Karpas-422 (cell line): ENCODE measurements around the gene CNST. TPM values are rescaled to one million over a fixed set of nuclear protein-coding genes. Genes with fewer than 3 reads are reported as not detected.

ENCODE experiments used
- DNase-seq: peaks from one replicate; pipeline ENCODE4 v3.0.0-alpha.2; 2015
- H2AFZ ChIP-seq: fragments of 200-600 bp; sonication (generic); 2 replicates; pipeline ENCODE4 v1.6.1; 2014; ENCODE audit warnings: antibody characterized with exemption, low read length, mixed read lengths
- H3K27ac ChIP-seq: fragments of 200-600 bp; sonication (generic); 2 replicates; pipeline ENCODE4 v1.5.1; 2014; ENCODE audit warnings: mild to moderate bottlenecking, low read length, moderate library complexity
- H3K27me3 ChIP-seq: fragments of 200-600 bp; sonication (generic); 2 replicates; pipeline ENCODE4 v1.6.1; 2014; ENCODE audit warnings: low read length, mixed read lengths
- H3K36me3 ChIP-seq: fragments of 200-600 bp; sonication (generic); 2 replicates; pipeline ENCODE4 v1.6.1; 2014; ENCODE audit warnings: low read length, mixed read lengths; ENCODE audit not compliant: insufficient read depth
- H3K4me1 ChIP-seq: fragments of 200-600 bp; sonication (generic); 2 replicates; pipeline ENCODE4 v1.6.1; 2014; ENCODE audit warnings: mild to moderate bottlenecking, low read length, mixed read lengths
- H3K4me2 ChIP-seq: fragments of 200-600 bp; sonication (generic); 2 replicates; pipeline ENCODE4 v1.6.1; 2014; ENCODE audit warnings: low read length, low read depth, mild to moderate bottlenecking; ENCODE audit not compliant: poor library complexity, severe bottlenecking
- H3K4me3 ChIP-seq: fragments of 200-600 bp; sonication (generic); 2 replicates; pipeline ENCODE4 v1.5.1; 2014; ENCODE audit warnings: mild to moderate bottlenecking, antibody characterized with exemption, low read length, mixed read lengths
- H3K79me2 ChIP-seq: fragments of 200-600 bp; sonication (generic); 2 replicates; pipeline ENCODE4 v1.6.1; 2014; ENCODE audit warnings: mild to moderate bottlenecking, low read length, mixed read lengths
- H3K9ac ChIP-seq: fragments of 200-600 bp; sonication (generic); 2 replicates; pipeline ENCODE4 v1.6.0; 2014; ENCODE audit warnings: low read length
- H3K9me2 ChIP-seq: fragments of 200-600 bp; sonication (generic), shearing (Covaris generic); replicated peaks from 2 replicates; pipeline ENCODE4 v1.6.0; 2014; ENCODE audit warnings: mild to moderate bottlenecking, low read length, moderate library complexity; ENCODE audit not compliant: insufficient read depth
- H3K9me3 ChIP-seq: fragments of 300-700, 200-600 bp; sonication (generic); 2 replicates; pipeline ENCODE4 v1.6.1; 2014; ENCODE audit warnings: low read length, mixed read lengths
- H4K20me1 ChIP-seq: fragments of 200-600 bp; sonication (generic); 2 replicates; pipeline ENCODE4 v1.6.1; 2014; ENCODE audit warnings: mild to moderate bottlenecking, antibody characterized with exemption, low read length, low read depth; ENCODE audit not compliant: insufficient read depth
- total RNA-seq: library from RNA; depleted of rRNA; stranded (reverse); fragments of >200 nt; shearing (Covaris generic); gene quantifications from 2 replicates; pipeline ENCODE4 v1.2.3, GENCODE V29; 2014; ENCODE audit warnings: low replicate concordance

The CNST gene
- total RNA-seq, 1 experiment from 2014 or later, result 29.7 TPM

- Histone ChIP-seq H3K79me2 (peaks cover 87% of the 10 kb centered on the region), H3K4me3 (no peak overlapping the region), H3K4me1 (no peaks in the 10 kb centered on the region), H3K9me3 (no peaks in the 10 kb centered on the region; the same call in 1 of the 2 replicates), H3K9me2 (no peaks in the 10 kb centered on the region), H3K27me3 (no peaks in the 10 kb centered on the region), H3K27ac (no peak overlapping the region), H3K4me2 (no peak overlapping the region), H3K9ac (no peak overlapping the region), H3K36me3 (peaks cover 32% of the 10 kb centered on the region), H4K20me1 (no peaks in the 10 kb centered on the region), H2AFZ (no peak overlapping the region)
- no peak for DNase-seq
Observed at GRCh38 chr1:246591504-246591903, 25.2 kb downstream of the CNST start.

- H3K27ac ChIP-seq, result no peak overlapping the region
- no peak overlapping the region for H3K4me2 ChIP-seq
- no peaks in the 10 kb centered on the region for H3K9me2 ChIP-seq
- peaks cover 32% of the 10 kb centered on the region for H3K36me3 ChIP-seq
- no peak overlapping the region for H3K9ac ChIP-seq
- H3K4me1 ChIP-seq, result peaks cover 2% of the 10 kb centered on the region
- H3K4me3 ChIP-seq, result no peak overlapping the region
- no peaks in the 10 kb centered on the region for H4K20me1 ChIP-seq
- H3K27me3 ChIP-seq, result no peaks in the 10 kb centered on the region
- no peak for DNase-seq
- H3K9me3 ChIP-seq, result no peaks in the 10 kb centered on the region; the same call in 1 of the 2 replicates
- no peak overlapping the region for H2AFZ ChIP-seq
- peaks cover 87% of the 10 kb centered on the region for H3K79me2 ChIP-seq
Observed at GRCh38 chr1:246591958-246592357, 25.7 kb downstream of the CNST start.

DNA sequence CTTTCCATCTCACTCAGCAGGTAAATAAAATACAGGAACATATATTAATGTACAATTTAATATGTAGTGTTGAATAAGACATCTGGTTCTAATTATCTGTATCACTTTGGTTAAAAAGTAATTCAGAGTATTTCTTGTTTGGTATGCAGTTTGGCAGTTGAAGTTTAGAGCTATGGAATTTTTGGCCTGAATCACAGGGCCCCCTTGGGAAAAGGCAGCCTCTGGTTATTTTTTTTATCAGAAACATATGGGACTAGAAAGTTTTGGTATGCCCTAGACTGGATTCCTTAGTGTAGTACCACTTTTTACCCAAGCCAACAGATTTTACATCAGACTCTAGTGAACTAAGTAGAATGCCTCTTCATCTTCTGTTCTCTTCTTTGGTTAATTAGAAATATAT is 26.4 kb downstream of the CNST start:
- no peak overlapping the region for H3K27ac ChIP-seq
- H3K4me3 ChIP-seq, result no peak overlapping the region
- H3K4me2 ChIP-seq, result no peak overlapping the region
- H3K9ac ChIP-seq, result no peak overlapping the region
- H2AFZ ChIP-seq, result no peak overlapping the region
- H3K9me2 ChIP-seq, result no peaks in the 10 kb centered on the region
- H3K4me1 ChIP-seq, result peaks cover 9% of the 10 kb centered on the region
- peaks cover 87% of the 10 kb centered on the region for H3K79me2 ChIP-seq
- peaks cover 25% of the 10 kb centered on the region for H3K36me3 ChIP-seq
- DNase-seq, result no peak
- H4K20me1 ChIP-seq, result no peaks in the 10 kb centered on the region
- H3K27me3 ChIP-seq, result no peaks in the 10 kb centered on the region
- H3K9me3 ChIP-seq, result no peaks in the 10 kb centered on the region; the same call in 1 of the 2 replicates

DNA sequence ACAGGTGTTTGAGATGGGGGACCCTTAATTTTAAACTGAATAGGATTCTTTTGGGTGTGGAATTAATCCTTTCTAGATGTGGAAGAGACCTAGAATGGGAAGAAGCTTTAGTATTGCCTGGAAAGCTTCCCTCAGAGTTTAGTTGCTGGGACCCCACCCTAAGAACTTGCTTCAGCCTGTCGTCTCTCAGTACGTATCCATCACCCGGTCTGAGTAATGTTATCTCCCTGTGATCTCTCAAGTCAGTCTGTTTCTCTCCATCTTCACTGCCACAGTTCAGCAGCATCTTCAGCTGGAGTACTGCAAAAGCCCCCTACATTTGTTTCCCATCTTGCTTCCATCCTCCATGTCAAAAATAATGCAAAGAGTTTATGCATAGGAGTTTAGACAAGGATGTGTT is 28.9 kb downstream of the CNST start:
- Histone ChIP-seq H2AFZ (no peak overlapping the region), H3K9me2 (no peaks in the 10 kb centered on the region), H3K4me1 (peaks cover 23% of the 10 kb centered on the region), H3K4me3 (no peak overlapping the region), H3K4me2 (no peak overlapping the region), H3K36me3 (peaks cover 20% of the 10 kb centered on the region), H3K79me2 (peaks cover 95% of the 10 kb centered on the region), H4K20me1 (no peaks in the 10 kb centered on the region), H3K9ac (no peak overlapping the region), H3K27me3 (no peaks in the 10 kb centered on the region), H3K27ac (no peak overlapping the region), H3K9me3 (no peaks in the 10 kb centered on the region)
- no peak for DNase-seq

DNA sequence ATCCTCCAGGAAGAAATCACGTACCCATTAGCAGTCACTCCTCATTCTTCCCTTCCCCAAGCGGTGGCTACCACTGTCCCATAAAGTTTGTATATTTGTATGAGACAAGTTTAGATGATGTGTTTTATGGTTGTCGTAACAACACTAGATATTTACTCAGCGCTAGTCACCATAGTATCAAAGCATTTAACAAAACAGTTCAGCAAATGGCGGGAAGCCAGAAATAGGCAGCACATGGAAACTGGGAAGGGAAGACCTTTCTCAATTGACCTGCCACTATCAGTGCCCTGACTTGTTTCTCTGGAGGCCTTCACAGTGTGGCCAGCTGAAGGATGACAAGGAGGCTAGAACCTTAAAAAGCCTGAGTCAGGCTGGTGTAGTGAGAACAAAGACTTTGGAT is 31.1 kb downstream of the CNST start:
- Histone ChIP-seq H3K9me2 (no peaks in the 10 kb centered on the region), H3K9ac (no peak overlapping the region), H3K36me3 (peaks cover 12% of the 10 kb centered on the region), H4K20me1 (no peaks in the 10 kb centered on the region), H3K4me3 (no peak overlapping the region), H3K4me2 (no peak overlapping the region), H3K27ac (no peak overlapping the region), H2AFZ (no peak overlapping the region), H3K79me2 (peaks cover 94% of the 10 kb centered on the region), H3K27me3 (no peaks in the 10 kb centered on the region), H3K9me3 (no peaks in the 10 kb centered on the region), H3K4me1 (peaks cover 23% of the 10 kb centered on the region)
- DNase-seq, result no peak

DNA sequence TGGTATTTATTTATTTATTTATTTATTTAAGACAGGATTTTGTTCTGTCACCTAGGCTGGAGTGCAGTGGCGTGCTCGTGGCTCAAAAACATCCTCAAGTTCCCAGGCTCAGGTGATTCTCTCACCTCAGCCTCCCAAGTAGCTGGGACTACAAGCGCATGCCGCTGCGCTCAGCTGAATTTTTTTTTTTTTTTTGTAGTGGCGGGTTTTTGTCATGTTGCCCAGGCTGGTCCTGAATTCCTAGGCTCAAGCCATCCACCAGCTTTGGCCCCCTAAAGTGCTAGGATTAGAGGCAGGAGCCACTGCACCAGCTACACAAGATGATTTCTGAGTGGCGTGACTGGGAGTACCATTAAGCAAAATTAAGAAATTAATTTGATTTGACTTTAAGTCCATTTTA is 31.7 kb downstream of the CNST start:
- Histone ChIP-seq H3K27ac (peak overlapping the region; percentile 48), H3K9ac (no peak overlapping the region), H4K20me1 (no peaks in the 10 kb centered on the region), H3K9me3 (no peaks in the 10 kb centered on the region), H2AFZ (no peak overlapping the region), H3K9me2 (no peaks in the 10 kb centered on the region), H3K4me1 (peaks cover 23% of the 10 kb centered on the region), H3K79me2 (peaks cover 94% of the 10 kb centered on the region), H3K4me2 (peak overlapping the region; percentile 9), H3K4me3 (no peak overlapping the region), H3K36me3 (peaks cover 12% of the 10 kb centered on the region), H3K27me3 (no peaks in the 10 kb centered on the region)
- DNase-seq, result no peak

DNA sequence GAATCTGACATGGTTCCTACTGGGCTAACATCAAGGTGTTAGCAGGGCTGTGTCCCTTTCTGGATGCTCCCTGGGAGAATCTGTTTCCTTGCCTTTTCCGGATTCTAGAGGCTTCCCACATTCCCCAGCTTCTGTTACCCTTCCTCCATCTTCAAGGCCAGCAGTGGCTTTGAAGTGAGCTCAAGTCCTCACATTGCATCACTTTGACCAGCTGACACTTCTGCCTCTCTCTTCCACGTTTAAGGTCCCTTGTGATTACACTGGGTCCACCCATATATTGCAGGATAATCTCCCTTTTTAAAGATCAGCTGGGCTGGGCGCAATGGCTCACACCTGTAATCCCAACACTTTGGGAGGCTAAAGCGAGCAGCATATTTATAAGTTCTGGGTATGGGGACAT is 33.1 kb downstream of the CNST start:
- no peak overlapping the region for H3K4me3 ChIP-seq
- H3K9me2 ChIP-seq, result no peaks in the 10 kb centered on the region
- no peaks in the 10 kb centered on the region for H4K20me1 ChIP-seq
- no peaks in the 10 kb centered on the region for H3K9me3 ChIP-seq
- H3K27ac ChIP-seq, result peak overlapping the region; percentile 48; the same call in 1 of the 2 replicates
- peaks cover 12% of the 10 kb centered on the region for H3K36me3 ChIP-seq
- no peak overlapping the region for H3K9ac ChIP-seq
- no peak overlapping the region for H3K4me2 ChIP-seq
- no peak overlapping the region for H2AFZ ChIP-seq
- H3K79me2 ChIP-seq, result peaks cover 98% of the 10 kb centered on the region
- DNase-seq, result no peak
- H3K4me1 ChIP-seq, result peaks cover 23% of the 10 kb centered on the region
- no peaks in the 10 kb centered on the region for H3K27me3 ChIP-seq

DNA sequence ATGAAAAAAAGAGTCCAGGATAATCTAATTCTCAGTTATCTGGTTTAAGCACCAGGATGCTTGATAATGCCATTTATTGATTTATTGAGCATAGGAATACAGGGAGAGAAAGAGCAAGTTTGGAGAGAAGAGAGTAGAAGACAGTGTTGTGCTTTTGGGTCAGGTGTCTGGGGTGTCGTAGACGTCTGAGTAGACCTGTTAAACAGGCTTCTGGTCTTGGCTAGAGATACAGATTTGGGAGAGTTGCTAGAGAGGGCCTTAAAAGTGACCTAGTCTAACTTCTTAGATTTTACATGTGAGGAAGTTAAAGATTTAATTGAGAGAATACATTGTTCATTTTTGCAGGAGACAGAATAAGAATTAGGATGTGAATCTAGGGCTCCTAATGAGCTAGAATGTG is 34.3 kb downstream of the CNST start:
- H3K4me3 ChIP-seq, result no peak overlapping the region
- peaks cover 23% of the 10 kb centered on the region for H3K4me1 ChIP-seq
- H4K20me1 ChIP-seq, result no peaks in the 10 kb centered on the region
- no peaks in the 10 kb centered on the region for H3K9me2 ChIP-seq
- peaks cover 96% of the 10 kb centered on the region for H3K79me2 ChIP-seq
- peaks cover 4% of the 10 kb centered on the region for H3K36me3 ChIP-seq
- no peaks in the 10 kb centered on the region for H3K27me3 ChIP-seq
- no peak for DNase-seq
- no peak overlapping the region for H3K9ac ChIP-seq
- H2AFZ ChIP-seq, result no peak overlapping the region
- no peaks in the 10 kb centered on the region for H3K9me3 ChIP-seq
- no peak overlapping the region for H3K4me2 ChIP-seq
- H3K27ac ChIP-seq, result no peak overlapping the region

DNA sequence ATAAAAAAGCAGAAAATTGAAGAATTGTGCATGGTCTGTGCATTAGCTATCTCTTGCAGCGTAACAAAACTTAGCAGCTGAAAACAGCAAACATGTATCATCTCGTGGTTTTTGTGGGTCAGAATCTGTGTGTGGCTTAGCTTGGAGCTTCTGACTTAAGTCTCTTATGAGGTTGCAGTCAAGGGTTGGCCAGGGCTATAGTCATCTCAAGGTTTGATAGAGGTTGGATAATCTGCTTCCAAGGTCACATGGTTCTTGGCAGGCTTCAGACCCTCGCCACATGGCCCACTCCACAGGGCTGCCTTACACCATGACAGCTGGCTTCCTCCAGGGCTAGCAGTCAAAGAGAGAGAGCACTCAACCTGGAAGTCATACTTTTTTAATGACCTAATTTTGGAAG is 35.9 kb downstream of the CNST start:
- H2AFZ ChIP-seq, result no peak overlapping the region
- no peak overlapping the region for H3K4me2 ChIP-seq
- no peak overlapping the region for H3K9ac ChIP-seq
- H3K79me2 ChIP-seq, result peaks cover 80% of the 10 kb centered on the region
- no peaks in the 10 kb centered on the region for H3K9me2 ChIP-seq
- DNase-seq, result no peak
- no peaks in the 10 kb centered on the region for H4K20me1 ChIP-seq
- no peaks in the 10 kb centered on the region for H3K27me3 ChIP-seq
- no peaks in the 10 kb centered on the region; the same call in 1 of the 2 replicates for H3K36me3 ChIP-seq
- H3K4me1 ChIP-seq, result peaks cover 18% of the 10 kb centered on the region
- H3K27ac ChIP-seq, result no peak overlapping the region
- H3K4me3 ChIP-seq, result no peak overlapping the region
- no peaks in the 10 kb centered on the region for H3K9me3 ChIP-seq
